GM12878 (cell line): ENCODE results near the gene EEPD1.

Experiments
- CTCF ChIP-seq, 3 experiments: IDR thresholded peaks in 2 of 3; conservative IDR thresholded peaks in 1 of 3; 2 replicates each; pipeline ENCODE4 v1.5.1; 2011; ENCODE audit warnings: low read depth in 3 of 3, low read length in 3 of 3, mild to moderate bottlenecking in 3 of 3, control low read depth in 2 of 3, moderate library complexity in 2 of 3, inconsistent platforms in 1 of 3, mixed read lengths in 1 of 3; ENCODE audit not compliant: control insufficient read depth in 2 of 3, insufficient read depth in 1 of 3; ENCODE audit errors: extremely low read depth in 1 of 3
- NFIC ChIP-seq: IDR thresholded peaks from 2 replicates; pipeline ENCODE4 v1.6.1; 2012; ENCODE audit warnings: low read depth, mild to moderate bottlenecking, inconsistent platforms, low read length, moderate library complexity
- PML ChIP-seq: IDR thresholded peaks from 2 replicates; pipeline ENCODE4 v1.6.1; 2012; ENCODE audit warnings: low read length, inconsistent platforms
- RAD51 ChIP-seq: fragments of 450-650 bp; IDR thresholded peaks from 2 replicates; pipeline ENCODE4 v1.6.1; 2016; ENCODE audit warnings: moderate library complexity, mild to moderate bottlenecking, inconsistent platforms
- SMC3 ChIP-seq: IDR thresholded peaks from 2 replicates; pipeline ENCODE4 v1.6.1; 2011; ENCODE audit warnings: low read length, improper control_type of control experiment, borderline replicate concordance
- ZBTB11 ChIP-seq: fragments of 450-650 bp; formaldehyde crosslinking; IDR thresholded peaks from 2 replicates; pipeline ENCODE4 v1.5.0; 2022; ENCODE audit warnings: mild to moderate bottlenecking, missing genetic modification characterization

- TF ChIP-seq CTCF (IDR thresholded peaks at IDR 0.05 in 2 of 3, conservative IDR thresholded peaks at IDR 0.05 in 1 of 3; ENCODE audit: control insufficient read depth in 2 of 3, extremely low read depth in 1 of 3, insufficient read depth in 1 of 3, low read depth in 3 of 3, low read length in 3 of 3) (no peak), ZBTB11 (no peak), RAD51 (no peak), SMC3 (no peak), PML (no peak), NFIC (no peak)
Measured at GRCh38 chr7:36176697-36177096, 23.6 kb downstream of the EEPD1 start.
